Caco-2 (cell line): ENCODE data around the gene TICAM2. TPM values are rescaled to one million over a fixed set of nuclear protein-coding genes. Genes with fewer than 3 reads are reported as not detected.

Experiments used
- BruUV-seq: library from RNA; stranded (reverse); fragments of 400-500 nt; replicated peaks from 2 replicates; lab custom pipeline; 2021; lab: Mats Ljungman, UMichigan
- CTCF ChIA-PET: fragments of 300-600 bp; sonication (Branson Sonifier 250); formaldehyde crosslinking; loops from one replicate; lab custom pipeline; 2022; ENCODE audit warnings: antibody characterized with exemption; lab: Charles Lee
- POLR2A ChIA-PET: fragments of 300-600 bp; sonication (Branson Sonifier 250); formaldehyde crosslinking; loops from one replicate; lab custom pipeline; 2022; ENCODE audit warnings: antibody characterized with exemption; lab: Charles Lee
- DNase-seq, 2 experiments: peaks; one replicate each; pipeline versions ENCODE4 v3.0.0 to v3.0.0-alpha.2; 2020 to 2022
- H3K27me3 ChIP-seq: replicated peaks from 2 replicates; pipeline ENCODE4 v1.6.0; 2011; ENCODE audit warnings: low read length; ENCODE audit not compliant: control insufficient read depth, insufficient read depth
- H3K36me3 ChIP-seq: 2 replicates; pipeline ENCODE4 v1.5.1; 2011; ENCODE audit warnings: low read length; ENCODE audit not compliant: control insufficient read depth, insufficient read depth
- H3K4me1 ChIP-seq: fragments of 250-450 bp; sonication (Bioruptor Pico); 2 replicates; pipeline ENCODE4 v1.5.1; 2020; ENCODE audit warnings: mild to moderate bottlenecking
- H3K4me3 ChIP-seq: 2 replicates; pipeline ENCODE4 v1.5.1; 2011; ENCODE audit warnings: low read depth, mild to moderate bottlenecking, control low read depth, low read length
- H3K9me3 ChIP-seq: fragments of 250-450 bp; sonication (Bioruptor Pico); 2 replicates; pipeline ENCODE4 v1.5.1; 2020; ENCODE audit warnings: mild to moderate bottlenecking, moderate library complexity
- H3K27ac Mint-ChIP-seq: one replicate; pipeline ENCODE4 v1.8.0; 2022; ENCODE audit warnings: mixed read lengths; ENCODE audit not compliant: unreplicated experiment
- H3K27me3 Mint-ChIP-seq: one replicate; pipeline ENCODE4 v1.8.0; 2022; ENCODE audit warnings: mixed read lengths; ENCODE audit not compliant: insufficient read depth, unreplicated experiment
- H3K36me3 Mint-ChIP-seq: one replicate; pipeline ENCODE4 v1.8.0; 2022; ENCODE audit warnings: mild to moderate bottlenecking, mixed read lengths; ENCODE audit not compliant: insufficient read depth, unreplicated experiment
- H3K4me1 Mint-ChIP-seq: one replicate; pipeline ENCODE4 v1.8.0; 2022; ENCODE audit warnings: low read depth, mixed read lengths; ENCODE audit not compliant: unreplicated experiment
- H3K4me3 Mint-ChIP-seq: one replicate; pipeline ENCODE4 v1.8.0; 2022; ENCODE audit warnings: mild to moderate bottlenecking, moderate library complexity, mixed read lengths; ENCODE audit not compliant: unreplicated experiment
- H3K9me3 Mint-ChIP-seq: one replicate; pipeline ENCODE4 v1.8.0; 2022; ENCODE audit warnings: mixed read lengths; ENCODE audit not compliant: unreplicated experiment
- intact Hi-C: fragments of 100-400 bp; cut with micrococcal nuclease; formaldehyde crosslinking; loops from one replicate; pipeline ENCODE4 v1.10.0; 2022; ENCODE audit not compliant: unreplicated experiment
- total RNA-seq: library from RNA; stranded (reverse); gene quantifications from 2 replicates; pipeline ENCODE4 v1.2.3, GENCODE V29; 2022
- TF ChIP-seq, protein P1 (sequence below), 2 experiments: fragments of 200-600 bp in 1 of 2; IDR thresholded peaks; 1 replicate in 1 of 2; 2 replicates in 1 of 2; pipeline versions ENCODE4 v1.5.1 to v1.8.0; 2011 to 2022; ENCODE audit warnings: antibody characterized with exemption in 1 of 2, control low read depth in 1 of 2, inconsistent platforms in 1 of 2, low read depth in 1 of 2, low read length in 1 of 2, mild to moderate bottlenecking in 1 of 2, moderate library complexity in 1 of 2; ENCODE audit not compliant: insufficient read depth in 1 of 2, severe bottlenecking in 1 of 2, unreplicated experiment in 1 of 2

TICAM2 gene
- total RNA-seq, 1 experiment from 2014 or later = 0.91 TPM

DNA sequence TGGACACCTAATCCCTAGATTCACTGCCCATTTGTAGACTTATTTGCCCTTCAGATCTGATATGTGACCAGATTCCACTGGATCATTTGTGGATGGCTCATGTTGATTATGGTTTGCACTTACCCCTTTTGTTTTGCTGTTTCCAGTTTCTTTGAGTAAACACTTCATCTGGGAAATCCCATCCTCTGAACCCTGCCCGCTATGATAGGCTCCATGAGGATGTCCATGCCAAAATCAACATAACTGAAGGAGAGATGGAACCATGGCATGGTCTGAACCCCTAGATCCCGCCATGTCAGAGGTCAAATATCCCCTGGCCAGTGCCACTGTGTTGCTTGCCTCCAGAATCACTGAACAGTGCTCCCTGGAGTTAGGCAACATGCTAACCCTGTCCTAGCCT lies 46.0 kb downstream of the TICAM2 start:
- peaks cover 6% of the 10 kb centered on the region for H3K27me3 Mint-ChIP-seq
- CTCF ChIA-PET = no interaction called here

DNA sequence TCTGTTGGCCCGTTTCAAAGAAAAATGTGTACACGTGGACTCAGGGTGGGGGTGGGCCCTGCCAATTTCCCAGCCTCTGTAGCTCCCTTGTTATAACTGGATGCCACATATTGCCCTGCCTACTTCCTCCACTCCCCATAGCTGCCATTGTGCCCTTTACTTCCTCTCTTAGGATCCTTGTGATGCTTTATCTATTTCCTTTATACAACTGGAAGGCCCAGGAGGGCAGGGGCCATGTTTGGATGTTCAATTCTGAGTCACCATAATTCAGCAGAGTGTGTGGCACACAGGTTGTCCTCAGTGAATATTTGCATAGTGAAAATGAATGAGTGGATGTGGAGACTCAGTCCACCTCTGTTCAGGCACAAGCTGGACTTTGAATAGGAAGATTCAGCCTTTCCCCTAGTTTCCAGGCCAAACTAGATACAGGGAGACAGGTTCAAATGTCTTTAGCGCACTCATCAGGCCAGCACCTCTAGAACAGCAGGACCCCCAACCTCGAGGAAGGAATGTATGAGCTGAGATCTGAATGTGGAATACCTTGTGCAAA lies 47.1 kb downstream of the TICAM2 start:
- H3K27me3 Mint-ChIP-seq = peaks cover 6% of the 10 kb centered on the region
- H3K27ac Mint-ChIP-seq = no peak overlapping the region
- intact Hi-C loops = no loop called here
- H3K36me3 ChIP-seq = no peaks in the 10 kb centered on the region
- H3K9me3 ChIP-seq = no peaks in the 10 kb centered on the region
- peaks cover 6% of the 10 kb centered on the region for H3K4me1 Mint-ChIP-seq
- ChIA-PET POLR2A (no interaction called here), CTCF (no interaction called here)
- no peak for DNase-seq
- no peaks in the 10 kb centered on the region for H3K9me3 Mint-ChIP-seq
- H3K4me3 Mint-ChIP-seq = no peak overlapping the region
- H3K4me1 ChIP-seq = peaks cover 4% of the 10 kb centered on the region; the same call in 1 of the 2 replicates
- no peak overlapping the region for H3K4me3 ChIP-seq
- TF ChIP-seq, protein P1, sequence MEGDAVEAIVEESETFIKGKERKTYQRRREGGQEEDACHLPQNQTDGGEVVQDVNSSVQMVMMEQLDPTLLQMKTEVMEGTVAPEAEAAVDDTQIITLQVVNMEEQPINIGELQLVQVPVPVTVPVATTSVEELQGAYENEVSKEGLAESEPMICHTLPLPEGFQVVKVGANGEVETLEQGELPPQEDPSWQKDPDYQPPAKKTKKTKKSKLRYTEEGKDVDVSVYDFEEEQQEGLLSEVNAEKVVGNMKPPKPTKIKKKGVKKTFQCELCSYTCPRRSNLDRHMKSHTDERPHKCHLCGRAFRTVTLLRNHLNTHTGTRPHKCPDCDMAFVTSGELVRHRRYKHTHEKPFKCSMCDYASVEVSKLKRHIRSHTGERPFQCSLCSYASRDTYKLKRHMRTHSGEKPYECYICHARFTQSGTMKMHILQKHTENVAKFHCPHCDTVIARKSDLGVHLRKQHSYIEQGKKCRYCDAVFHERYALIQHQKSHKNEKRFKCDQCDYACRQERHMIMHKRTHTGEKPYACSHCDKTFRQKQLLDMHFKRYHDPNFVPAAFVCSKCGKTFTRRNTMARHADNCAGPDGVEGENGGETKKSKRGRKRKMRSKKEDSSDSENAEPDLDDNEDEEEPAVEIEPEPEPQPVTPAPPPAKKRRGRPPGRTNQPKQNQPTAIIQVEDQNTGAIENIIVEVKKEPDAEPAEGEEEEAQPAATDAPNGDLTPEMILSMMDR (IDR thresholded peaks at IDR 0.05; ENCODE audit: insufficient read depth in 1 of 2, low read depth in 1 of 2, low read length in 1 of 2, severe bottlenecking in 1 of 2, unreplicated experiment in 1 of 2) = no peak
- H3K27me3 ChIP-seq = no peaks in the 10 kb centered on the region; the same call in 1 of the 2 replicates
- no TSS peak for BruUV-seq
- H3K36me3 Mint-ChIP-seq = no peaks in the 10 kb centered on the region

More for the DNA sequence above, 46.0 kb downstream of the TICAM2 start:
- BruUV-seq = no TSS peak
- H3K4me1 ChIP-seq = peaks cover 4% of the 10 kb centered on the region; the same call in 1 of the 2 replicates
- Mint-ChIP-seq H3K36me3 (no peaks in the 10 kb centered on the region), H3K9me3 (no peaks in the 10 kb centered on the region), H3K27ac (no peak overlapping the region), H3K4me3 (no peak overlapping the region), H3K4me1 (peaks cover 6% of the 10 kb centered on the region)
- no peaks in the 10 kb centered on the region for H3K36me3 ChIP-seq
- POLR2A ChIA-PET = no interaction called here
- H3K9me3 ChIP-seq = no peaks in the 10 kb centered on the region
- H3K4me3 ChIP-seq = no peak overlapping the region
- TF ChIP-seq, protein P1 (IDR thresholded peaks at IDR 0.05; ENCODE audit: insufficient read depth in 1 of 2, low read depth in 1 of 2, low read length in 1 of 2, severe bottlenecking in 1 of 2, unreplicated experiment in 1 of 2) = no peak
- intact Hi-C loops = no loop called here
- DNase-seq = no peak
- H3K27me3 ChIP-seq = no peaks in the 10 kb centered on the region; the same call in 1 of the 2 replicates

DNA sequence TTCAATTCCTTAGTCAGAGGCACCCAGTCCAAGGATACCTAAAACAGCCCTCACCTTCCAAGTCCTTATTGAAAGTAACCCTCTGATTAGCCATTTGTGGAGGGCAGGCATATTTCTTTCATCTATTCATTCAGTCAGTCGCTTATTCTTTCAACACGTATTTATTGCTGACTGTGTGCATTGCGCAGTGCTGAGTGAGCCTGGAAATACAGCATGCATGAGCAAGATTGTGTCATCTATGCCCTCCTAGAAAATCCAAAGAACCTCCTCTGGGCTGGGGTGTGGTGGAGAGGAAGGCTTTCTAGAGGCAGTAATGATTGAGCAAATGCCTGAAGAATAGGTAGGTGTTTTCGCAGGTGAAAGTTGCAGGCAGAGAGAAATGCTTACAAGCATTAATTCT lies 49.2 kb downstream of the TICAM2 start:
- TF ChIP-seq, protein P1 (IDR thresholded peaks at IDR 0.05; ENCODE audit: insufficient read depth in 1 of 2, low read depth in 1 of 2, low read length in 1 of 2, severe bottlenecking in 1 of 2, unreplicated experiment in 1 of 2) = no peak
- POLR2A ChIA-PET = no interaction called here
- BruUV-seq = no TSS peak
- Histone ChIP-seq H3K9me3 (no peaks in the 10 kb centered on the region), H3K4me1 (peaks cover 4% of the 10 kb centered on the region; the same call in 1 of the 2 replicates), H3K36me3 (no peaks in the 10 kb centered on the region), H3K27me3 (no peaks in the 10 kb centered on the region; the same call in 1 of the 2 replicates), H3K4me3 (no peak overlapping the region)
- no peaks in the 10 kb centered on the region for H3K9me3 Mint-ChIP-seq
- H3K4me3 Mint-ChIP-seq = no peak overlapping the region
- H3K36me3 Mint-ChIP-seq = peaks cover 6% of the 10 kb centered on the region
- DNase-seq = no peak
- no peak overlapping the region for H3K27ac Mint-ChIP-seq
- CTCF ChIA-PET = no interaction called here
- H3K4me1 Mint-ChIP-seq = no peaks in the 10 kb centered on the region
- intact Hi-C loops = no loop called here
- peaks cover 6% of the 10 kb centered on the region for H3K27me3 Mint-ChIP-seq
